GM12878 (cell line): ENCODE measurements around the gene CDC42BPA. TPM values are rescaled to one million over a fixed set of nuclear protein-coding genes. Genes with fewer than 3 reads are reported as not detected.

ENCODE experiments used
- ATAC-seq: fragments of 200-7000 bp; cut with Tn5 transposase; 3 replicates; pipeline ENCODE4 v1.9.1; 2020; ENCODE audit warnings: mild to moderate bottlenecking, moderate library complexity
- BruUV-seq: library from RNA; stranded (reverse); fragments of 400-500 nt; replicated peaks from 2 replicates; lab custom pipeline; 2021; lab: Mats Ljungman, UMichigan
- CTCF ChIA-PET: fragments of 300-600 bp; sonication (Branson Sonifier 250); formaldehyde crosslinking; extraction: SDS; loops from one replicate; lab custom pipeline; 2021; ENCODE audit warnings: inconsistent platforms; lab: Yijun Ruan, JAX
- POLR2A ChIA-PET: fragments of 350-600 bp; formaldehyde crosslinking; extraction: SDS; loops from one replicate; lab custom pipeline; 2021; ENCODE audit warnings: inconsistent platforms; lab: Charles Lee
- RAD21 ChIA-PET: fragments of 300-600 bp; sonication (Branson Sonifier 250); formaldehyde crosslinking; loops from one replicate; lab custom pipeline; 2023; ENCODE audit warnings: antibody characterized with exemption; ENCODE audit not compliant: unreplicated experiment; lab: Charles Lee
- SMC1A ChIA-PET: fragments of 300-600 bp; sonication (Branson Sonifier 250); formaldehyde crosslinking; loops from one replicate; lab custom pipeline; 2023; ENCODE audit not compliant: unreplicated experiment, uncharacterized antibody; lab: Charles Lee
- DNase-seq: peaks from one replicate; pipeline ENCODE4 v3.0.0-alpha.2; 2011; ENCODE audit warnings: low read depth, low spot score
- FAIRE-seq: peaks from 3 replicates; lab custom pipeline; 2011; peaks lifted over from hg19 to GRCh38; lab: Jason Lieb, UNC
- H2AFZ ChIP-seq: 2 replicates; pipeline ENCODE4 v1.6.0; 2011; ENCODE audit warnings: low read depth, low read length, control low read depth; ENCODE audit not compliant: control insufficient read depth
- H3K27ac ChIP-seq: 2 replicates; pipeline ENCODE4 v1.5.1; 2011; ENCODE audit warnings: control low read depth; ENCODE audit not compliant: control insufficient read depth, insufficient read depth
- H3K27me3 ChIP-seq, 2 experiments: replicated peaks in 1 of 2; 2 replicates each; pipeline versions ENCODE4 v1.6.0 to v1.6.1; 2011; ENCODE audit warnings: low read length in 1 of 2; ENCODE audit not compliant: control insufficient read depth in 2 of 2, insufficient read depth in 2 of 2
- H3K36me3 ChIP-seq, 2 experiments: 2 replicates each; pipeline ENCODE4 v1.5.1; 2011; ENCODE audit warnings: low read length in 1 of 2; ENCODE audit not compliant: control insufficient read depth in 2 of 2, insufficient read depth in 2 of 2
- H3K4me1 ChIP-seq: 2 replicates; pipeline ENCODE4 v1.6.1; 2011; ENCODE audit warnings: mild to moderate bottlenecking, low read length, moderate library complexity, mixed read lengths; ENCODE audit not compliant: control insufficient read depth, insufficient read depth
- H3K4me2 ChIP-seq: 2 replicates; pipeline ENCODE4 v1.6.0; 2011; ENCODE audit warnings: control low read depth; ENCODE audit not compliant: control insufficient read depth, insufficient read depth
- H3K4me3 ChIP-seq: fragments of 200-600 bp; sonication (generic); 2 replicates; pipeline ENCODE4 v1.5.1; 2016
- H3K79me2 ChIP-seq: 2 replicates; pipeline ENCODE4 v1.6.0; 2011; ENCODE audit warnings: low read length; ENCODE audit not compliant: control insufficient read depth, insufficient read depth
- H3K9ac ChIP-seq: 2 replicates; pipeline ENCODE4 v1.8.0; 2011; ENCODE audit warnings: low read length, control low read depth, mixed read lengths; ENCODE audit not compliant: control insufficient read depth, insufficient read depth
- H3K9me3 ChIP-seq: replicated peaks from 3 replicates; pipeline ENCODE4 v1.5.1; 2011; ENCODE audit warnings: mild to moderate bottlenecking, low read length; ENCODE audit not compliant: control insufficient read depth, insufficient read depth
- H4K20me1 ChIP-seq: 2 replicates; pipeline ENCODE4 v1.6.0; 2011; ENCODE audit not compliant: control insufficient read depth, insufficient read depth
- BACH1 ChIP-seq: fragments of 450-650 bp; IDR thresholded peaks from 2 replicates; pipeline ENCODE4 v1.6.1; 2017; ENCODE audit warnings: mild to moderate bottlenecking, borderline replicate concordance
- CBX5 ChIP-seq: sonication (generic); IDR thresholded peaks from 2 replicates; pipeline ENCODE4 v1.6.1; 2016; ENCODE audit warnings: low read depth, moderate library complexity, mild to moderate bottlenecking, inconsistent platforms
- GATAD2B ChIP-seq: fragments of 450-650 bp; conservative IDR thresholded peaks from 2 replicates; pipeline ENCODE4 v1.6.1; 2017; ENCODE audit warnings: low read depth, mild to moderate bottlenecking, moderate library complexity
- HSF1 ChIP-seq: fragments of 150-350 bp; IDR thresholded peaks from 2 replicates; pipeline ENCODE4 v1.6.1; 2014; ENCODE audit warnings: mild to moderate bottlenecking, low read depth, low read length
- MEF2A ChIP-seq: IDR thresholded peaks from 2 replicates; pipeline ENCODE4 v1.6.1; 2011; ENCODE audit warnings: low read depth, mild to moderate bottlenecking, low read length, moderate library complexity; ENCODE audit not compliant: insufficient read depth
- MYB ChIP-seq: fragments of 150-350 bp; IDR thresholded peaks from 2 replicates; pipeline ENCODE4 v1.6.1; 2014; ENCODE audit warnings: mild to moderate bottlenecking, low read depth, low read length, borderline replicate concordance
- POU2F2 ChIP-seq: IDR thresholded peaks from 3 replicates; pipeline ENCODE4 v1.6.1; 2011; ENCODE audit warnings: low read depth, mild to moderate bottlenecking, low read length, borderline replicate concordance
- SIN3A ChIP-seq: IDR thresholded peaks from 2 replicates; pipeline ENCODE4 v1.6.1; 2012; ENCODE audit warnings: low read depth, low read length, improper control_type of control experiment
- SKIL ChIP-seq: fragments of 450-650 bp; IDR thresholded peaks from 2 replicates; pipeline ENCODE4 v1.6.1; 2017; ENCODE audit warnings: mild to moderate bottlenecking, low read depth, inconsistent platforms; ENCODE audit not compliant: poor library complexity, severe bottlenecking
- TARDBP ChIP-seq: IDR thresholded peaks from 2 replicates; pipeline ENCODE4 v1.6.1; 2016; ENCODE audit warnings: borderline replicate concordance
- YY1 ChIP-seq: IDR thresholded peaks from 2 replicates; pipeline ENCODE4 v1.6.1; 2011; ENCODE audit warnings: low read depth, mild to moderate bottlenecking, low read length
- ZNF217 ChIP-seq: fragments of 450-650 bp; IDR thresholded peaks from 2 replicates; pipeline ENCODE4 v1.6.1; 2017; ENCODE audit warnings: antibody characterized with exemption, mild to moderate bottlenecking
- WGBS: methylation state at CpG from one replicate; pipeline ENCODE4 v1.1.6; 2016; ENCODE audit warnings: low lambda C conversion rate; ENCODE audit not compliant: insufficient replicate concordance, insufficient coverage; ENCODE audit errors: missing lambda C conversion rate; 5-methylcytosine and 5-hydroxymethylcytosine counted together
- in situ Hi-C: fragments of 300-500 bp; cut with MboI; formaldehyde crosslinking; loops from 9 replicates; pipeline ENCODE4 v1.14.3; 2018; ENCODE audit warnings: mixed read lengths
- intact Hi-C: fragments of 100-400 bp; cut with micrococcal nuclease; formaldehyde crosslinking; loops from one replicate; pipeline ENCODE4 v1.14.2; 2022; ENCODE audit not compliant: unreplicated experiment
- polyA plus RNA-seq, 11 experiments: library from polyadenylated mRNA; depleted of rRNA in 4 of 11; unstranded in 6 of 11; stranded (reverse) in 5 of 11; fragments of >200 nt; fragmentation: Nextera tagmentation in 4 of 11; fragmentation: Illumina TruSeq in 1 of 11; extraction: Ambion mirVana in 4 of 11; extraction: Trizol in 1 of 11; gene quantifications; 1 replicate in 1 of 11; 2 replicates in 10 of 11; pipeline versions ENCODE4 v1.2.1 to v1.2.3, GENCODE V29; 2011 to 2016; ENCODE audit warnings: inconsistent platforms in 2 of 11, missing spikeins in 2 of 11, low read depth in 1 of 11
- total RNA-seq, 4 experiments: library from RNA; depleted of rRNA in 3 of 4; stranded (reverse); fragments of >200 nt in 3 of 4; fragmentation: Illumina TruSeq in 1 of 4; extraction: Trizol in 1 of 4; gene quantifications; 2 replicates each; pipeline versions ENCODE4 v1.2.1 to v1.2.3, GENCODE V29; 2013 to 2021
- TF ChIP-seq, protein P1 (sequence below): fragments of 450-650 bp; IDR thresholded peaks from 2 replicates; pipeline ENCODE4 v1.6.1; 2017; ENCODE audit warnings: borderline replicate concordance
- TF ChIP-seq, protein P2 (sequence below): fragments of 450-650 bp; formaldehyde crosslinking; IDR thresholded peaks from 2 replicates; pipeline ENCODE4 v1.4.0; 2022; ENCODE audit warnings: mild to moderate bottlenecking, moderate library complexity

CDC42BPA gene
- total and polyA plus RNA-seq, 10 of the 15 experiments (the other 5 are each of a cell fraction or from before 2014, with no cell fraction given) = 0.02 to 0.52 (median 0.10) TPM

DNA sequence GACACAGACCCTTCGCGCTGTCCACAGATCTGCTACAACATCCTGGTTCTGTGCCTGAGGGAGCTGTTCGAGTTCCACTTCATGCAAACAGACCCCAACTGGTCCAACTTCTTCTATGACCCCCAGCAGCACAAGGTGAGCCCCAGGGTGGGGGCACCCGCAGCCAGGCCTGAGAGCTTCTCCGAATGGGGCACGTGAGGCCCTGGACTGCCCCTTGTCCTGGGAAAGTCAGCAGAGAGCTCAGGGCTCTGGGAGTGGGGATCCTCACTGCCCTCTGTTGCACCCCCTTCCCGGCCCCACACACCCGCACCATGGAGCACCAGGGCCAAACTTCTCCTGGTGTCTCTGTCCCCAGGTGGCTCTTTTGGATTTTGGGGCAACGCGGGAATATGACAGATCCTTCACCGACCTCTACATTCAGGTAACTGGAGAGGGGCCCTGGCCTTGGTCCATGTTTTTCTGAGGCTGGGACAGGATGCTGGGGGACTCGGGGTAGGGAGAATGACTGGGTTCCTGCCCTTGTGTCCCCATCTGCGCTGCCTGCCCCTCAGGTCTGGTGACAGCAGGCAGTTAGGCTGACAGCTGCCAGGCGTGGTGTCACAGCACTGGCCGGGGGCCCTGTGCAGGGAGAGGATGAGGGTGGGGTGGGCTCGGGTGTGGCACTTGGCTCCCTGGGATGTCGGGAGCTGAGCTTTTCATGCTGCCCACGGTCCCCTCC, 333.6 kb downstream of the CDC42BPA start (continued):
- TF ChIP-seq SKIL (no peak), ZNF217 (no peak), POU2F2 (no peak), MEF2A (no peak), CBX5 (no peak), YY1 (no peak)
- TF ChIP-seq, protein P1, sequence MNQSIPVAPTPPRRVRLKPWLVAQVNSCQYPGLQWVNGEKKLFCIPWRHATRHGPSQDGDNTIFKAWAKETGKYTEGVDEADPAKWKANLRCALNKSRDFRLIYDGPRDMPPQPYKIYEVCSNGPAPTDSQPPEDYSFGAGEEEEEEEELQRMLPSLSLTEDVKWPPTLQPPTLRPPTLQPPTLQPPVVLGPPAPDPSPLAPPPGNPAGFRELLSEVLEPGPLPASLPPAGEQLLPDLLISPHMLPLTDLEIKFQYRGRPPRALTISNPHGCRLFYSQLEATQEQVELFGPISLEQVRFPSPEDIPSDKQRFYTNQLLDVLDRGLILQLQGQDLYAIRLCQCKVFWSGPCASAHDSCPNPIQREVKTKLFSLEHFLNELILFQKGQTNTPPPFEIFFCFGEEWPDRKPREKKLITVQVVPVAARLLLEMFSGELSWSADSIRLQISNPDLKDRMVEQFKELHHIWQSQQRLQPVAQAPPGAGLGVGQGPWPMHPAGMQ = no peak
- TF ChIP-seq, all 136 proteins: peak for 0

- no peak for FAIRE-seq
- no peak for TF ChIP-seq GATAD2B
- TF ChIP-seq TARDBP = no peak
- TF ChIP-seq, protein P2, sequence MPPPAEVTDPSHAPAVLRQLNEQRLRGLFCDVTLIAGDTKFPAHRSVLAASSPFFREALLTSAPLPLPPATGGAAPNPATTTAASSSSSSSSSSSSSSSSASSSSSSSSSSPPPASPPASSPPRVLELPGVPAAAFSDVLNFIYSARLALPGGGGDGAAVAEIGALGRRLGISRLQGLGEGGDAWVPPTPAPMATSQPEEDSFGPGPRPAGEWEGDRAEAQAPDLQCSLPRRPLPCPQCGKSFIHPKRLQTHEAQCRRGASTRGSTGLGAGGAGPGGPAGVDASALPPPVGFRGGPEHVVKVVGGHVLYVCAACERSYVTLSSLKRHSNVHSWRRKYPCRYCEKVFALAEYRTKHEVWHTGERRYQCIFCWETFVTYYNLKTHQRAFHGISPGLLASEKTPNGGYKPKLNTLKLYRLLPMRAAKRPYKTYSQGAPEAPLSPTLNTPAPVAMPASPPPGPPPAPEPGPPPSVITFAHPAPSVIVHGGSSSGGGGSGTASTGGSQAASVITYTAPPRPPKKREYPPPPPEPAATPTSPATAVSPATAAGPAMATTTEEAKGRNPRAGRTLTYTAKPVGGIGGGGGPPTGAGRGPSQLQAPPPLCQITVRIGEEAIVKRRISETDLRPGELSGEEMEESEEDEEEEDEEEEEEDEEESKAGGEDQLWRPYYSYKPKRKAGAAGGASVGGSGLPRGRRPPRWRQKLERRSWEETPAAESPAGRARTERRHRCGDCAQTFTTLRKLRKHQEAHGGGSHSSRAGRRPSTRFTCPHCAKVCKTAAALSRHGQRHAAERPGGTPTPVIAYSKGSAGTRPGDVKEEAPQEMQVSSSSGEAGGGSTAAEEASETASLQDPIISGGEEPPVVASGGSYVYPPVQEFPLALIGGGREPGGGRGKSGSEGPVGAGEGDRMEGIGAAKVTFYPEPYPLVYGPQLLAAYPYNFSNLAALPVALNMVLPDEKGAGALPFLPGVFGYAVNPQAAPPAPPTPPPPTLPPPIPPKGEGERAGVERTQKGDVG (CRISPR knock-in tag) = no peak
- no peak for TF ChIP-seq SIN3A
- no peak for TF ChIP-seq MYB
- no peak for TF ChIP-seq BACH1
- TF ChIP-seq HSF1 = no peak
Observed at GRCh38 chr1:226983992-226984364, 334.3 kb downstream of the CDC42BPA start.

More at GRCh38 chr1:226983992-226984364, 334.3 kb downstream of the CDC42BPA start:
- in situ Hi-C loops (no loop called here), intact Hi-C loops (no loop called here)
- no peaks in the 10 kb centered on the region for H3K27me3 ChIP-seq
- H3K79me2 ChIP-seq = no peaks in the 10 kb centered on the region
- H3K9me3 ChIP-seq = no peaks in the 10 kb centered on the region
- H3K9ac ChIP-seq = no peak overlapping the region
- H3K4me3 ChIP-seq = no peak overlapping the region
- ChIA-PET POLR2A (no interaction called here), RAD21 (interaction anchor here (1.3 kb wide), 1 partner anchor 10 kb away, joined by 3 read pairs; no protein-coding TSS in a partner anchor), CTCF (no interaction called here), SMC1A (no interaction called here)
- BruUV-seq = no TSS peak
- peaks cover 2 to 3% of the 10 kb centered on the region in 2 experiments; a peak in 3 of 4 replicates for H3K36me3 ChIP-seq
- H3K4me2 ChIP-seq = no peak overlapping the region
- H4K20me1 ChIP-seq = no peaks in the 10 kb centered on the region
- ATAC-seq = no peak
- H2AFZ ChIP-seq = no peak overlapping the region
- H3K27ac ChIP-seq = no peak overlapping the region
- no peak for DNase-seq
- 69% methylated on average over 5 of the region's 5 CpGs for WGBS
- H3K4me1 ChIP-seq = no peaks in the 10 kb centered on the region
